Mesothelial cell of epicardium (in vitro differentiated cells): ENCODE measurements around the gene ACSF2. TPM values are rescaled to one million over a fixed set of nuclear protein-coding genes. Genes with fewer than 3 reads are reported as not detected.

Experiments
- DNase-seq, 2 experiments: peaks; one replicate each; pipeline ENCODE4 v3.0.0; 2021; ENCODE audit warnings: low spot score in 2 of 2; ENCODE audit not compliant: unreplicated experiment in 2 of 2
- H3K27ac Mint-ChIP-seq: 2 replicates; pipeline ENCODE4 v1.8.0; 2021; ENCODE audit warnings: mixed read lengths
- H3K27me3 Mint-ChIP-seq: 2 replicates; pipeline ENCODE4 v1.8.0; 2021; ENCODE audit warnings: low read depth, mixed read lengths
- H3K36me3 Mint-ChIP-seq: 2 replicates; pipeline ENCODE4 v1.8.0; 2021; ENCODE audit warnings: mixed read lengths
- H3K4me1 Mint-ChIP-seq: 2 replicates; pipeline ENCODE4 v1.8.0; 2021; ENCODE audit warnings: mixed read lengths
- H3K4me3 Mint-ChIP-seq: 2 replicates; pipeline ENCODE4 v1.8.0; 2021; ENCODE audit warnings: mild to moderate bottlenecking, moderate library complexity, mixed read lengths
- H3K9me3 Mint-ChIP-seq: 2 replicates; pipeline ENCODE4 v1.8.0; 2021; ENCODE audit warnings: mixed read lengths
- total RNA-seq: library from RNA; stranded (reverse); gene quantifications from 3 replicates; pipeline ENCODE4 v1.2.1, GENCODE V29; 2021
- TF ChIP-seq, protein P1 (sequence below): fragments of 200-600 bp; sonication (generic); IDR thresholded peaks from one replicate; pipeline ENCODE4 v1.5.0; 2021; ENCODE audit warnings: antibody characterized with exemption; ENCODE audit not compliant: unreplicated experiment

The ACSF2 gene
- total RNA-seq, 1 donor from 2014 or later = 113 TPM

- peaks cover 46% of the 10 kb centered on the region for H3K36me3 Mint-ChIP-seq
- DNase-seq = no peak
Observed at GRCh38 chr17:50382931-50383330, 43.1 kb upstream of the ACSF2 start.

GRCh38 chr17:50386510-50386909 lies 39.5 kb upstream of the ACSF2 start:
- Mint-ChIP-seq H3K36me3 (peaks cover 51% of the 10 kb centered on the region), H3K4me1 (no peaks in the 10 kb centered on the region), H3K27me3 (no peaks in the 10 kb centered on the region), H3K9me3 (no peaks in the 10 kb centered on the region), H3K4me3 (no peak overlapping the region), H3K27ac (no peak overlapping the region)
- no peak for DNase-seq
- TF ChIP-seq, protein P1, sequence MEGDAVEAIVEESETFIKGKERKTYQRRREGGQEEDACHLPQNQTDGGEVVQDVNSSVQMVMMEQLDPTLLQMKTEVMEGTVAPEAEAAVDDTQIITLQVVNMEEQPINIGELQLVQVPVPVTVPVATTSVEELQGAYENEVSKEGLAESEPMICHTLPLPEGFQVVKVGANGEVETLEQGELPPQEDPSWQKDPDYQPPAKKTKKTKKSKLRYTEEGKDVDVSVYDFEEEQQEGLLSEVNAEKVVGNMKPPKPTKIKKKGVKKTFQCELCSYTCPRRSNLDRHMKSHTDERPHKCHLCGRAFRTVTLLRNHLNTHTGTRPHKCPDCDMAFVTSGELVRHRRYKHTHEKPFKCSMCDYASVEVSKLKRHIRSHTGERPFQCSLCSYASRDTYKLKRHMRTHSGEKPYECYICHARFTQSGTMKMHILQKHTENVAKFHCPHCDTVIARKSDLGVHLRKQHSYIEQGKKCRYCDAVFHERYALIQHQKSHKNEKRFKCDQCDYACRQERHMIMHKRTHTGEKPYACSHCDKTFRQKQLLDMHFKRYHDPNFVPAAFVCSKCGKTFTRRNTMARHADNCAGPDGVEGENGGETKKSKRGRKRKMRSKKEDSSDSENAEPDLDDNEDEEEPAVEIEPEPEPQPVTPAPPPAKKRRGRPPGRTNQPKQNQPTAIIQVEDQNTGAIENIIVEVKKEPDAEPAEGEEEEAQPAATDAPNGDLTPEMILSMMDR = no peak

More at GRCh38 chr17:50382931-50383330, 43.1 kb upstream of the ACSF2 start:
- Mint-ChIP-seq H3K27me3 (no peaks in the 10 kb centered on the region), H3K9me3 (no peaks in the 10 kb centered on the region), H3K4me3 (no peak overlapping the region), H3K27ac (no peak overlapping the region), H3K4me1 (no peaks in the 10 kb centered on the region)
- TF ChIP-seq, protein P1 = no peak

- no peak overlapping the region for H3K4me3 Mint-ChIP-seq
- H3K9me3 Mint-ChIP-seq = no peaks in the 10 kb centered on the region
- DNase-seq = no peak
- TF ChIP-seq, protein P1 = no peak
- no peak overlapping the region for H3K27ac Mint-ChIP-seq
- H3K4me1 Mint-ChIP-seq = no peaks in the 10 kb centered on the region
- no peaks in the 10 kb centered on the region for H3K27me3 Mint-ChIP-seq
- peaks cover 50% of the 10 kb centered on the region for H3K36me3 Mint-ChIP-seq
Observed at GRCh38 chr17:50388728-50389127, 37.3 kb upstream of the ACSF2 start.

DNA sequence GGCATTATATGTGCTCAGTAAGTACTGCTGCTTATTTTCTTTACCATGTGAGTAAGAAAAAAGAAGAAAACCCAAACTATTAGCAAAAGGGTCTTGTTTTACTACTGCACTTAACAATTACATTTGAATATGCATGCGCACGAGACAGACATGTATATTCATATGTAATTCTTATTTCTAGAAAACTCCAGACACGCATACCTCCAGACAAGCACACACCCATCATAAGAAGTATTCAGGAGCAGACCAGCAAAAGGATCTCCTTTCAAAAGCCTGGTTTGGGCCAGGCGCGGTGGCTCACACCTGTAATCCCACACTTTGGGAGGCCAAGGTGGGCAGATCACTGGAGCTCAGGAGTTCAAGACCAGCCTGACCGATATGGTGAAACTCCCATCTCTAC lies 36.5 kb upstream of the ACSF2 start:
- no peak for DNase-seq
- Mint-ChIP-seq H3K27me3 (no peaks in the 10 kb centered on the region), H3K4me3 (no peak overlapping the region), H3K27ac (no peak overlapping the region), H3K4me1 (no peaks in the 10 kb centered on the region), H3K36me3 (peaks cover 49% of the 10 kb centered on the region), H3K9me3 (no peaks in the 10 kb centered on the region)
- TF ChIP-seq, protein P1 = no peak

- Mint-ChIP-seq H3K4me3 (no peak overlapping the region), H3K4me1 (peaks cover 18% of the 10 kb centered on the region), H3K9me3 (no peaks in the 10 kb centered on the region), H3K27me3 (no peaks in the 10 kb centered on the region), H3K27ac (no peak overlapping the region), H3K36me3 (peaks cover 26% of the 10 kb centered on the region)
- TF ChIP-seq, protein P1 = no peak
- no peak for DNase-seq
Observed at GRCh38 chr17:50392621-50393020, 33.4 kb upstream of the ACSF2 start.

DNA sequence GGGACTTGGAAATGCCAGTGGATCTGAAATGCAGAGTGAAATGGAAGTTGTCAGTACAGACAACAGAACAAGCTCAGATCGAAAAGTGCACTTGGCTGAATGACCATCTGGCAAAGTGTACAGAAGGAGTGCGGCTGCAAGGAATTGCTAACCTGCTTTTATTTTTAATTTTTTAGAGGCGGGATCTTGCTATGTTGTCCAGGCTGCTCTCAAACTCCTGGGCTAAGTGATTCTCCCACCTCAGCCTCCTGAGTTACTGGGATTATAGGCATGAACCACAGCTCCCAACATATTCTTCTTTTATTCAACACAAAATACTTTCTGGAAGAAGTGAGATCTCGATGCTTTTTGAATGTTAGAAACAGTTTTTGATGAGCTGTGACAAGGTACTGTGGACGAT lies 32.3 kb upstream of the ACSF2 start:
- Mint-ChIP-seq H3K4me3 (no peak overlapping the region), H3K4me1 (peaks cover 20% of the 10 kb centered on the region), H3K27ac (no peak overlapping the region), H3K27me3 (no peaks in the 10 kb centered on the region), H3K36me3 (peaks cover 24% of the 10 kb centered on the region), H3K9me3 (no peaks in the 10 kb centered on the region)
- no peak for DNase-seq
- TF ChIP-seq, protein P1 = no peak
